ENCODE measurements around the gene GAS7. TPM values are rescaled to one million over a fixed set of nuclear protein-coding genes. Genes with fewer than 3 reads are reported as not detected.

The GAS7 gene
- total RNA-seq, 4 donors from 2014 or later: 62.6 to 122 (median 77.0) TPM

- Histone ChIP-seq H3K4me1 (peaks cover 0 to 36% (median 4%) of the 10 kb centered on the region in 3 donors), H3K27me3 (peaks cover 18% of the 10 kb centered on the region), H3K27ac (peak overlapping the region in 1 of 4 donors; percentile 79), H3K36me3 (no peaks in the 10 kb centered on the region), H3K4me3 (no peak overlapping the region), H3K9me3 (peaks cover 0 to 18% (median 0%) of the 10 kb centered on the region in 3 donors)
- 82 to 89% methylated on average over 2 to 3 of the region's 4 CpGs for WGBS, 2 donors (ENCODE audit: low coverage in 1 of 2)
- TF ChIP-seq CTCF (IDR thresholded peaks at IDR 0.05): no peak
- no peak for TF ChIP-seq EP300 (IDR thresholded peaks at IDR 0.05)
- no peak for TF ChIP-seq POLR2AphosphoS5 (IDR thresholded peaks at IDR 0.05)
- no peak for TF ChIP-seq POLR2A (IDR thresholded peaks at IDR 0.05)
- no peak for ATAC-seq
These were observed 3.2 kb downstream of the GAS7 start for GRCh38 chr17:10195090-10195805.

- TF ChIP-seq CTCF (IDR thresholded peaks at IDR 0.05) (no peak), EP300 (IDR thresholded peaks at IDR 0.05) (no peak), POLR2A (IDR thresholded peaks at IDR 0.05) (no peak), POLR2AphosphoS5 (IDR thresholded peaks at IDR 0.05) (no peak)
- H3K9me3 ChIP-seq: peaks cover 0 to 18% (median 0%) of the 10 kb centered on the region in 3 donors
- H3K27ac ChIP-seq: no peak overlapping the region
- H3K4me1 ChIP-seq: peaks cover 0 to 29% (median 4%) of the 10 kb centered on the region in 3 donors
- no peak for ATAC-seq
- H3K36me3 ChIP-seq: no peaks in the 10 kb centered on the region
- WGBS, 2 donors (ENCODE audit: low coverage in 1 of 2): 71 to 85% methylated on average over 2 of the region's 2 CpGs
- no peak overlapping the region for H3K4me3 ChIP-seq
- H3K27me3 ChIP-seq: peaks cover 13% of the 10 kb centered on the region
These were observed 4.8 kb downstream of the GAS7 start for GRCh38 chr17:10193632-10194031.

- H3K4me3 ChIP-seq: no peak overlapping the region
- H3K27ac ChIP-seq: peak overlapping the region in 2 of 4 donors; percentile 44 to 52
- H3K27me3 ChIP-seq: peaks cover 6% of the 10 kb centered on the region
- no peaks in the 10 kb centered on the region for H3K36me3 ChIP-seq
- peaks cover 0 to 18% (median 0%) of the 10 kb centered on the region in 3 donors for H3K9me3 ChIP-seq
- ATAC-seq: peak; percentile 75
- TF ChIP-seq POLR2A (IDR thresholded peaks at IDR 0.05): no peak
- TF ChIP-seq POLR2AphosphoS5 (IDR thresholded peaks at IDR 0.05): no peak
- no peak for TF ChIP-seq EP300 (IDR thresholded peaks at IDR 0.05)
- TF ChIP-seq CTCF (IDR thresholded peaks at IDR 0.05): no peak
- peaks cover 0 to 22% (median 4%) of the 10 kb centered on the region in 3 donors for H3K4me1 ChIP-seq
- 25 to 36% methylated on average over 2 of the region's 2 CpGs for WGBS, 2 donors (ENCODE audit: low coverage in 1 of 2)
These were observed 5.4 kb downstream of the GAS7 start for GRCh38 chr17:10192972-10193371.

- ATAC-seq: no peak
- no peaks in the 10 kb centered on the region for H3K36me3 ChIP-seq
- H3K9me3 ChIP-seq: peaks cover 0 to 18% (median 0%) of the 10 kb centered on the region in 3 donors
- TF ChIP-seq CTCF (IDR thresholded peaks at IDR 0.05): no peak
- no peak for TF ChIP-seq POLR2A (IDR thresholded peaks at IDR 0.05)
- TF ChIP-seq EP300 (IDR thresholded peaks at IDR 0.05): no peak
- no peak for TF ChIP-seq POLR2AphosphoS5 (IDR thresholded peaks at IDR 0.05)
- 85 to 100% methylated on average over 1 to 4 of the region's 5 CpGs for WGBS, 2 donors (ENCODE audit: low coverage in 1 of 2)
- H3K27ac ChIP-seq: peak overlapping the region in 2 of 4 donors; percentile 44 to 52
- peaks cover 0 to 17% (median 4%) of the 10 kb centered on the region in 3 donors for H3K4me1 ChIP-seq
- H3K27me3 ChIP-seq: peaks cover 1% of the 10 kb centered on the region
- H3K4me3 ChIP-seq: no peak overlapping the region
These were observed 5.9 kb downstream of the GAS7 start for GRCh38 chr17:10192461-10192860.

GRCh38 chr17:10187456-10187855 lies 10.9 kb downstream of the GAS7 start:
- 57 to 94% methylated on average over 4 to 5 of the region's 5 CpGs for WGBS, 2 donors (ENCODE audit: low coverage in 1 of 2)
- TF ChIP-seq POLR2AphosphoS5 (IDR thresholded peaks at IDR 0.05) (no peak), EP300 (IDR thresholded peaks at IDR 0.05) (no peak), CTCF (IDR thresholded peaks at IDR 0.05) (no peak), POLR2A (IDR thresholded peaks at IDR 0.05) (no peak)
- no peaks in the 10 kb centered on the region for H3K36me3 ChIP-seq
- ATAC-seq: no peak
- H3K4me1 ChIP-seq: no peaks in the 10 kb centered on the region
- no peak overlapping the region for H3K4me3 ChIP-seq
- H3K9me3 ChIP-seq: no peaks in the 10 kb centered on the region
- no peak overlapping the region for H3K27ac ChIP-seq
- H3K27me3 ChIP-seq: no peaks in the 10 kb centered on the region

All from gastroesophageal sphincter (tissue), 4 donors.